KOPT-K1 (cell line): ENCODE results near the gene CHN2.

Source experiments
- H3K27ac ChIP-seq: fragments of 200-600 bp; sonication (generic); 2 replicates; pipeline ENCODE4 v1.5.1; 2016; ENCODE audit warnings: antibody characterized with exemption, mild to moderate bottlenecking, low read depth, low read length; ENCODE audit not compliant: poor library complexity, severe bottlenecking
- H3K36me3 ChIP-seq: fragments of 200-600 bp; sonication (generic); 2 replicates; pipeline ENCODE4 v1.5.1; 2017; ENCODE audit warnings: antibody characterized with exemption, mild to moderate bottlenecking, low read length, moderate library complexity; ENCODE audit not compliant: insufficient read depth
- H3K9me3 ChIP-seq: fragments of 200-600 bp; sonication (generic); 2 replicates; pipeline ENCODE4 v1.5.1; 2017; ENCODE audit warnings: antibody characterized with exemption, low read length, mild to moderate bottlenecking; ENCODE audit not compliant: insufficient read depth, poor library complexity, severe bottlenecking

Gene CHN2

DNA sequence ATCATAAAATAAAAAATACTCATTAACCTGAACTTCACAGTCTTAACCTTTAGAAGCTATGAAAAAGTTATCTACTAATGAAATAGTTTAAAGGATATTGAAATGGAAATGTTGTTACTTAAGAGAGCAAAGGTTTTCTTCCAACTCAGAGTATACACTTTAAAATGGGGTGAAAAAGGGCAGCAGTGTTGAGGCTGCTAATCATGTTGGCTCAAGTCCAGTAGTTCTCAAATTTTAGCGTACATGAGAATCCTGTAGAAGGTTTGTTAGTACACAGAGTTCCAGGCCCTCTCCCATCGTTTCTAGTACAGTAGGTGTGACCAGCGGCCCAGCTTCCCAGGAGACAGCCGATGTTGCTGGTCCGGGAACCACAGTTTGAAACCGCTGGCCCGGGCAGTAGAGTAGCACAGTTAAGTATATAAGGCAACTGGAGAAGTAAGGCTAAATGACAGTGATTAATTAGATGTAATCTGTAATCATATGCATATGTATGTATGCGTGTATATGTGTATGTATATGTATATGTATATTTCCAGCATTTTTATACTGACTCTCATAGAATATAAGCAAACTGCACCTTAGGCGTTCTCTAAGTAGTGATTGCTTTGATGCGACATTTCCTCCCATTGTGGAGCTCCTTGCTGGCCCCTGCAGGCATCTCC is 221.8 kb downstream of the CHN2 start:
- Histone ChIP-seq H3K36me3 (no peaks in the 10 kb centered on the region; the same call in 1 of the 2 replicates), H3K9me3 (no peaks in the 10 kb centered on the region), H3K27ac (no peak overlapping the region)

DNA sequence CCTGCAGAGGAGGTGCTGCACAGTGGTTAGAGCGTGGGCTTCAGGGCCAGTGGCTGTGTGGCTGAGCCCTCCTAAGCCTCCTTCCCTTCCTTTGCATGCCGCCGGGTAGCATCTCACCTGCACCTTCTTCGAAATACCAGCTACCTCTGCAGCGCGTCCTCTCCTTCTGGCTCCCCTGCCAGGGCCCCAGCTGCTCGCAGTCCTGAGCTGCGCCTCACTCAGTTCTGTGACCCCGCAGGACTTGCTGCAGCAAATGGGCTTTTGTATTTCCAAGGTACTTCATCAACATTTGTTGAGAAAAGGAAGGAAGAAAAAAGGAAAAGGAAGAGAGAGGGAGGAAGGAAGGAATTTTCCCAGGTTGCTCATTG is 222.3 kb downstream of the CHN2 start:
- no peaks in the 10 kb centered on the region; the same call in 1 of the 2 replicates for H3K36me3 ChIP-seq
- H3K27ac ChIP-seq: no peak overlapping the region
- no peaks in the 10 kb centered on the region for H3K9me3 ChIP-seq

DNA sequence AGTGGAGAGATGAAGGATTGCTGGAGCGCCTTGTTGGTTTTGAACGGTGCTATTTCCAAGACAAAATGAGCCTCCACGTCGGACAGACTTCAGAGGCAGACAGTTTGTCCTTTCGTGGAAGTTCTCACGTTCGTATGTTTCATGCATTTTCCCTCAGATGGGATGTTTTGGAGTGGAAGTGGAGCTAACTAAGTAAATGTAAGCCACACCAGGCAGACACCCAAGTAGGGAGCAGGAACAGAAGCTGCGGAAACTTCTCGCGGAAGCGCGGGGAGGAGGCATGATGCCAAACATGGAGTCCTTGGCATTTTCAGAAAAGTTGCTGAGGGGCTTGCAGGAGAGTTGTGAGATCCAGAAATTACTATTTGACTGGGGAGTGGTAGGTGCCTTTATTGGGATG is 223.5 kb downstream of the CHN2 start:
- no peaks in the 10 kb centered on the region for H3K9me3 ChIP-seq
- no peak overlapping the region for H3K27ac ChIP-seq
- no peaks in the 10 kb centered on the region; the same call in 1 of the 2 replicates for H3K36me3 ChIP-seq

DNA sequence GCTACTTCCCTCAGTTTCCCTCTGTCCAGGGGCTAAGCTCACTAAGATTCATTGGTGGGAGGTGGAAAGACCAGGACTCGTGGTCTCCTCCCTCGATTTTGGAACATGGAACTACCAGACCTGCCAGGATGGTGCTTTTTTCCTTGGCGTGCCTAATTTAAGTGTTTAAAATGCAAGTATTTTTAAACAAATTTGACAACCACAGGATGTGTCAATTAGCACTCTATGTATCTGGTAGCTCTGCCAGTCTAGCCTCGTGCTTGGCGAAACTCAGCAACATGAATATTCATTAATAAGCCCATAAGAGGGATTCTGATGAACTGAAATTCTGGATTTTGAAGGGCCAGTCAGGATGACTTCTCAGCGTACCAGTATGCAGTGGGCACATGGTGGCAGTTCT is 224.1 kb downstream of the CHN2 start:
- no peaks in the 10 kb centered on the region for H3K9me3 ChIP-seq
- H3K27ac ChIP-seq: no peak overlapping the region
- no peaks in the 10 kb centered on the region for H3K36me3 ChIP-seq

DNA sequence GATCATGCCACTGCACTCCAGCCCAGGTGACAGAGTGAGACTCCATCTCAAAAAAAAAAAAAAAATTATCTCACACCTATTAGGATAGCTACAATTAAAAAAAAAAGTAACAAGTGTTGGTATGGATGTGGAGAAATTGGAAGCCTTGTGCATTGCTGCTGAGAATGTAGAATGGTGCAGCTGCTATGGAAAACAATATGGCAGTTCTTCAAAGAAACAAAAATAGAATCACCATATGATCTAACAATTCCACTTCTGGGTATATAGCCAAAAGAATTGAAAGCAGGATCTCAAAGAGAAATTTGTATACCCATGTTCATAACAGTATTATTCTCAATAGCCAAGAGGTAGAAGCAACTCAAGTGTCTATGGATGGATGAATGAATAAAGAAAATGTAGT is 225.4 kb downstream of the CHN2 start:
- no peaks in the 10 kb centered on the region for H3K9me3 ChIP-seq
- no peaks in the 10 kb centered on the region for H3K36me3 ChIP-seq
- H3K27ac ChIP-seq: no peak overlapping the region

DNA sequence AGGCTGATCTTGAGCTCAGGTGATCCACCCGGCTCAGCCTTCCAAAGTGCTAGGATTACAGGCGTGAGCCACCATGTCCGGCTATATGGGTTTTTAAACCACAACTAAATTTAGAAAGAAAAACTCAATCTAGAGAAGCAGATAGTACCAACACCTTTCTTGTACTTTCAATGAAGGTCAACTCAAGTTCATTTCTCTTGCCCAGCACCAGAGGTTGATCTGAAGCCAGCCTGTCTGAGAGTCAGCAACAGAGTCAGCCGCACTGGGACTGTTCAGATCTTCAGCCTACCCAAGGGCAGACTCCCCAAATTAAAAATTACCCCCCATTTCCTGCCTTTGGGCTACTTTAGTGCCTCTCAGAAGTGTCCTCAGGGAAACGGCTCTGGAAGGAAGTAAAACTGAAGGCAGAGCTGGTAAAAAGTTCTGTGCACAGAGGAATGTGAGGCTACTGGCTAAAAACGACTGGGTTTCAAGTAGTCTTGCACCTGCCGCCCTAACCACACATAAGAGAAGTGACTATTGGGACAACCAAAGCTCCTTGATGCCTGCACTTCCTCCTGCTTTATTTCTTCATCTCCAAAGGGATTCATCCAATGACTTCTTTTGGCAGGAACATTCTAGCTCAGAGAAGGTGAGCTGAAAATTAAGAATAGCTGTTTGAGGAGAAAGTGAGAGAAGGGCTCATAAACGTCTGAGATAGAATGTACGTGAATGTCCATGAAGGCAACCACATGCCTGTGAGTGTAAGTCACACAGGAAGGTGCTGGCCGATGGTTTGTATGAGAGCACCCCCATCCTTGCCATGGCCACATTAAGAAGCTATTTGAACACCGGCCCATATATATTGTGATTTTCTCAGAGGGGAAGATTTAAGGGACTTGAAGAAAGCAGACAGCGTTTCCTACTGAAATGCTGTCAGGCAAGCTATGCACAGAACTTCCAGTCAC is 226.7 kb downstream of the CHN2 start:
- H3K9me3 ChIP-seq: no peaks in the 10 kb centered on the region
- H3K27ac ChIP-seq: no peak overlapping the region
- no peaks in the 10 kb centered on the region for H3K36me3 ChIP-seq

DNA sequence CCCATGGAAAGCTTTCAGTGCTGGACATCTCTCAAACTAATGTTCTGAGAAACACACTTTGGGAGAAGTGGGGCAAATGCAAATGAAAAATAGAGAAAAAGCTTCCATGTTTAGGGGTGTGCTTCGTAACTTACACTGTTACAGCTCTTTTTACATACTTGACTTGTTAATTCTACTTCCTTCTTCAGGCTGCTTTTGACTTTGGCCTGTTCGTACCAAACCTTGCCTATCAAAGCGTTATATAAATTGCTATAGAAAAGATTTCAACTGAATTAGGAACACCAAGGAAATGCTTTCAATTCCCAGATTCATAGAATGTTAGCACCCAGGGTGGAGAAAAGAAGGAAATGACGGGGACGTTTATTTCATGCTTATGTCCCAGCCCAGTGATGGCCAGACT is 228.3 kb downstream of the CHN2 start:
- Histone ChIP-seq H3K27ac (no peak overlapping the region), H3K9me3 (no peaks in the 10 kb centered on the region), H3K36me3 (no peaks in the 10 kb centered on the region)

DNA sequence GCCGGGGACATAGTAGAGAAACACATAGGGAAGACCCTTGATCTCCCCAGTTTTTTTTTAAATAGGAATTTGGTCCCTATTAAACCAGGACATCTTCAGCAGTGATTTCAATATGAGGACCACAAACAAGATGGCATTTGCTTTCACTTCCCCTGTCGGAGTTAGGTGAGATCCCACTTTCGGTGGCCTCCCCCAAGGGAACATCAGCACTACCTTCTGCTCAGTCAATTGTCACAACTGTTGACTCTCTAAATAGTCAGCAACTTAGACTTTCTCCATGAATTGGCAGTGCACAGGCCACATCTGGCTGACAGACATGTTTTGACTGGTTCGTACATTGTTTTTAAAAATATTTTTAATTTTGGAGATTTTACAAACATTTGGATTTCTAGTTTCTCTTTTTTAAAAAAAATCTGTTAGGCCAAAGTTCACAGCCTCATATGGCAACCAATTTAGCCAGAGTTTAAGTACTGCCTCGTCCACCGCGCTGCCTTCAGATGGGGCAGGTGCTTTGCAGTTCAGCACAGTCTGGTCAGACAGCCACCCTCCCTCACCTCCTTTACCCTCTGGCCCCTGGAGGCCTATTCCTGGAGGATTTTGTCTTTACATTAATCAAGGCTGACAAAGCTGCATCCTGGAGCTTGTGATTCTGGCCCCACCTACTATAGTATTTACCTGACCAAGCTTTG is 229.9 kb downstream of the CHN2 start:
- Histone ChIP-seq H3K36me3 (no peaks in the 10 kb centered on the region), H3K9me3 (no peaks in the 10 kb centered on the region), H3K27ac (no peak overlapping the region)

DNA sequence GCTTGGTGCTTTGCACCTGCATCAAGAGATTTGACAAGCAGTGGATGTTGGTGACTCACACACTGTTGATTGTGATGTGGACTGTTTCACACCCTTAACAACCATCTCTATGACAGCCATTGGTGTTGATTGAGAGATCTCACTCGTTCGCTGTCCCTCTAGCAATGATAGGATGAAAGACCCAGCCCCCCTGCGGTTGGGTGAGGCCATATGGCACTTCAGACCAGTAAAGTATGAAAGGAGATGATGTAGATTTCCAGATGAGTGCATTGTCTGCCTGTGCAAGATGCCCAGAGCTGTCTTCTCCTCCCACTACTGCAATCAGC is 230.4 kb downstream of the CHN2 start:
- H3K36me3 ChIP-seq: no peaks in the 10 kb centered on the region
- no peak overlapping the region for H3K27ac ChIP-seq
- H3K9me3 ChIP-seq: no peaks in the 10 kb centered on the region

DNA sequence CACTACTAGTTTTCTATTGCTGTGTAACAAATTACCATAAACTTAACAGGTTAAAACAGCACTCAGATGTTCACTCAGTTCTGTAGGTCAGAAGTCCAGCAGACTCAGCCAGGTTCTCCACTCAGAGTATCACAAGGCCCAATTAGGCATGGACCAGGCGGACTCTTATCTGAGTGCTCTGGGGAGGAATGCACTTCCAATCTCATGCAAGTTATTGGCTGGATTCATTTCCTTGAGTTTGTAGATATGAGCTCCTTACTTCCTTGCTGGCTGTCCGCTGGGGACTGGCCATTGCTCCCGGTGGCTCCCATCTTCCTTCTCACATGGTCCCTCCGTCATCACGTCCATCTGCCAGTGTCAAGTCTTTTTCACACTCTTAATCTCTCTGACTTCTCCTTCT is 232.0 kb downstream of the CHN2 start:
- Histone ChIP-seq H3K27ac (no peak overlapping the region), H3K36me3 (no peaks in the 10 kb centered on the region), H3K9me3 (no peaks in the 10 kb centered on the region)

DNA sequence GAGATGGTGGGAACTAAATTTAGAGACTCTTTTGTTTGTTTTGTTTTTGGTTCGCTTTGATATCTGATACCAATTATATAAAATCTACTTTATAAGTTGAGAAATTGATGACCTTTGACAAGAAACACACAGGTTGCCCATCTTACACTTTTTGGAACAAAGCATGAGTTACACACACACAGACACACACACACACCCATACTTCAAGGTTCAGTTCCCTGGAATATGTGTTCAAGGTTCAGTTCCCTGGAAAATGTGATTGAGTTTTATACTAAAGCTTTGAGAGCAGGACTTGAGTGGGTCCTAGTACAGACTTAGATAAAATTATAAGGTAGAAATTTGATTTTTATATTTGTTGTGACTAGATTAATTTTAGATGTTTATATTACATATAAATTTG is 234.8 kb downstream of the CHN2 start:
- H3K27ac ChIP-seq: no peak overlapping the region
- H3K36me3 ChIP-seq: no peaks in the 10 kb centered on the region
- no peaks in the 10 kb centered on the region for H3K9me3 ChIP-seq

DNA sequence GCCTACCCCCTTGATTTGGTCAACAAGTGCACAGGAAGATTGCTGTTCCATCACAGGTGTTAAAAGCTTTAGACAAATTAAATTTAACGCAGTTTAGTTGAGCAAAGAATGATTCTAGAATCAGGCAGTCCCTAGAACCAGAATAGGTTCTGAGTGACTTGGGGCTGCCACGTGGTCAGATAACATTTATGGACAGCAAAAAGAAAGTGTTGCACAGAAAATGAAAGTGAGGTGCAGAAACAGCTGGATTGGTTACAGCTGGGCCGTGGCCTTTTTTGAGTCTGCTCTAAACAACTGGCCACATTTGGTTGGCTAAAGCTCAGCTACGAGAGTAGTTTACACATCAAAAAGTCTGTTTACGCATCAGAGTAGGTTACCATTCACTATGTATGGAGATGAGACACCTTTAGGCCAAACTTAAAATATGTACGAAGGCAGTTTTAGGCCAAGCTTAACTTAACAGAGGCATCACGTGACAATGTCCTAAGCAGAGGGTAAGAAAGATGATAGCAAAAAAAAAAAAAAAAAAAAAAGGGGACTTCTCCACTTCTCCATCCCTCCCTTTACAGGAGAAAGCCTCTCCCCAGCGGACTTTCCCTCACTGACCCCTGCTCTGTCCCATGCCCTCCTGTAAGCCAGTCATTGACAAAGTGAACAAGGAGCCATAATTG is 235.8 kb downstream of the CHN2 start:
- no peaks in the 10 kb centered on the region for H3K36me3 ChIP-seq

DNA sequence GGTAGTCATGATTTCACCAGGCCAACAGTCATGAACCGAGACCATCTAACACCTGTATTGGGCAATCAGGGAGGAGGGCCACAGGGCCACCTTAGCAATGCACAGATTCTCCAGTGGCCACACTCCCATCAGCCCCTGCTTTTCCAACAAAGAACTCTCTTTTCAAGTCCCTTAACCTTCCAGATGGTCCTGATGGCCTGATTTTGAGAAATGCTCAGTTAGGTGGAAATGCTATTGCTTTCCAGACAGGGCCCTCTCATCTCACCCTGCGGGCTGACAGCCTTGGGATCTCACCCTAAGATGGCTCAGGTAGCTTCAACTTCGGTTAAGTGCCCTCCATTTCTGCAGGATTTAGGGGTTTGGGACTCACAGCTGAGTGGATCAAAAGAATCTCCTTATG is 237.1 kb downstream of the CHN2 start:
- no peaks in the 10 kb centered on the region for H3K36me3 ChIP-seq
- H3K27ac ChIP-seq: no peak overlapping the region
- no peaks in the 10 kb centered on the region for H3K9me3 ChIP-seq

More for the DNA sequence above, 235.8 kb downstream of the CHN2 start:
- Histone ChIP-seq H3K27ac (no peak overlapping the region), H3K9me3 (no peaks in the 10 kb centered on the region)

DNA sequence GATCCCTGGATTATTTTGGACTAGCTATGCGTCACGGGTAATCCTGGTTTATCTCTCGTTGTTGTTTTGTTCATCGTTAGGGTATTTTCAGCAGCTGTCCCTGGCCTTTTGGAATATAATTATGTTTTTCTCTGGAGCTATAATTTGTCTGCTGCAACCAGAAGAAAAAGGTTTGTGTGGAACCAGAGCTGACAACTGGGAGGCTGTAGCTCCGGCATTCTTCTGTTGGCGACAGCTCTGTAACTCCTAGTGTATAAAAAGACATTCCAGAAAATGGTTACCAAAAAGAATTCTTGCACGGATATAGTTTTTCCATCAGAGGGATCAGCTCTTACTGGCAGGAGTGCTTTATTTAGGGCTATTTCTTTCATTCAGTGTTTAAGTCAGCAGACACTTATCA is 238.1 kb downstream of the CHN2 start:
- Histone ChIP-seq H3K9me3 (no peaks in the 10 kb centered on the region), H3K36me3 (no peaks in the 10 kb centered on the region), H3K27ac (no peak overlapping the region)

DNA sequence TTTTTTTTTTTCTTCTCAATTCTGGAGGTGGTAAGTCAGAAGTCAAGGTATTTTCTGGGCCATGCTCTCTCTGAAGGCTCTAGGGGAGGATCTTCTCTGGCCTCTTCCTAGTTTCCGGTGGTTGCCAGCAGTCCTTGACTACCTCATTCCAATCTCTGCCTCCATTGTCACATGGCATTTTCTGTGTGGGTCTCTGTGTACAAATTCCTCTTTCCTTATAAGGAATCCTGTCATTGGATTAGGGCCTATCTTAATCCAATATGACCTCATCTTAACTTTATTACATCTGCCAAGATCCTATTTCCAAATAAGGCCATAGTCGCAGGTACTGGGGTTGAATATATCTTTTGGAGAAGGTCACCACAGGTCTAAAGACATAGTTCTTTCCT is 239.8 kb downstream of the CHN2 start:
- Histone ChIP-seq H3K36me3 (no peaks in the 10 kb centered on the region; the same call in 1 of the 2 replicates), H3K27ac (no peak overlapping the region), H3K9me3 (no peaks in the 10 kb centered on the region)
